Endothelial cell of umbilical vein (primary cell): Measurements from ENCODE around the gene OR5B21. TPM values are rescaled to one million over a fixed set of nuclear protein-coding genes. Genes with fewer than 3 reads are reported as not detected.

Source experiments
- BruUV-seq: library from RNA; stranded (reverse); fragments of 400-500 nt; replicated peaks from 2 replicates; lab custom pipeline; 2021; lab: Mats Ljungman, UMichigan
- CTCF ChIA-PET: fragments of 300-600, 350-600 bp; sonication (Branson Sonifier 250); formaldehyde crosslinking; loops from one replicate; lab custom pipeline; 2021; ENCODE audit warnings: antibody characterized with exemption, inconsistent platforms; lab: Charles Lee
- POLR2A ChIA-PET: fragments of 300-600, 350-600 bp; sonication (Branson Sonifier 250); formaldehyde crosslinking; loops from one replicate; lab custom pipeline; 2021; ENCODE audit warnings: antibody characterized with exemption, inconsistent platforms; lab: Charles Lee
- DNase-seq: peaks from one replicate; pipeline ENCODE4 v3.0.0-alpha.2; 2011; ENCODE audit warnings: low read depth, low spot score
- FAIRE-seq: peaks from 2 replicates; lab custom pipeline; 2011; peaks lifted over from hg19 to GRCh38; lab: Jason Lieb, UNC
- H2AFZ ChIP-seq: 2 replicates; pipeline ENCODE4 v1.6.0; 2012; ENCODE audit warnings: low read depth, low read length, control low read depth, inconsistent platforms
- H3K27ac ChIP-seq: 2 replicates; pipeline ENCODE4 v1.5.1; 2011; ENCODE audit warnings: low read depth, mild to moderate bottlenecking, control low read depth, low read length, moderate library complexity; ENCODE audit not compliant: insufficient read depth
- H3K27me3 ChIP-seq, 2 experiments: 2 replicates each; pipeline versions ENCODE4 v1.6.0 to v1.6.1; 2011; ENCODE audit warnings: low read length in 2 of 2, mixed read lengths in 1 of 2; ENCODE audit not compliant: control insufficient read depth in 2 of 2, insufficient read depth in 2 of 2
- H3K36me3 ChIP-seq, 2 experiments: 2 replicates in 1 of 2; 3 replicates in 1 of 2; pipeline ENCODE4 v1.5.1; 2011; ENCODE audit warnings: low read length in 2 of 2, mild to moderate bottlenecking in 1 of 2, moderate library complexity in 1 of 2; ENCODE audit not compliant: control insufficient read depth in 2 of 2, insufficient read depth in 2 of 2; ENCODE audit errors: extremely low read depth in 1 of 2
- H3K4me1 ChIP-seq: 3 replicates; pipeline ENCODE4 v1.5.1; 2011; ENCODE audit warnings: mild to moderate bottlenecking, low read length; ENCODE audit not compliant: control insufficient read depth, insufficient read depth; ENCODE audit errors: extremely low read depth
- H3K4me2 ChIP-seq: 2 replicates; pipeline ENCODE4 v1.6.1; 2011; ENCODE audit warnings: low read length, control low read depth, mixed read lengths; ENCODE audit not compliant: insufficient read depth
- H3K4me3 ChIP-seq, 3 experiments: fragments of 200-600 bp in 1 of 3; sonication (generic), shearing (Covaris generic) in 1 of 3; replicated peaks in 1 of 3; 2 replicates each; pipeline ENCODE4 v1.5.1; 2011 to 2016; ENCODE audit warnings: control low read depth in 3 of 3, low read length in 3 of 3, mild to moderate bottlenecking in 2 of 3, inconsistent platforms in 1 of 3, low read depth in 1 of 3, moderate library complexity in 1 of 3; ENCODE audit not compliant: insufficient read depth in 1 of 3
- H3K79me2 ChIP-seq: 2 replicates; pipeline ENCODE4 v1.6.0; 2012; ENCODE audit warnings: low read length, inconsistent platforms; ENCODE audit not compliant: control insufficient read depth, insufficient read depth
- H3K9ac ChIP-seq: replicated peaks from 2 replicates; pipeline ENCODE3; 2011; ENCODE audit warnings: low read length, control low read depth; ENCODE audit not compliant: insufficient read depth; ENCODE audit errors: extremely low read depth
- H3K9me1 ChIP-seq: replicated peaks from 3 replicates; pipeline ENCODE4 v1.6.0; 2011; ENCODE audit warnings: mild to moderate bottlenecking, low read length; ENCODE audit not compliant: control insufficient read depth, insufficient read depth; ENCODE audit errors: extremely low read depth
- H3K9me3 ChIP-seq: replicated peaks from 2 replicates; pipeline ENCODE4 v1.5.1; 2012; ENCODE audit warnings: low read length, inconsistent platforms; ENCODE audit not compliant: control insufficient read depth, insufficient read depth
- H4K20me1 ChIP-seq: replicated peaks from 2 replicates; pipeline ENCODE3; 2011; ENCODE audit warnings: mild to moderate bottlenecking, low read length; ENCODE audit not compliant: control insufficient read depth, insufficient read depth; ENCODE audit errors: extremely low read depth
- EZH2 ChIP-seq: IDR thresholded peaks from 2 replicates; pipeline ENCODE4 v1.6.1; 2012; ENCODE audit warnings: borderline replicate concordance, low read depth, mild to moderate bottlenecking, moderate library complexity, low read length, inconsistent platforms; ENCODE audit not compliant: severe bottlenecking
- FOS ChIP-seq: IDR thresholded peaks from 2 replicates; pipeline ENCODE4 v1.6.1; 2011; ENCODE audit warnings: mild to moderate bottlenecking, low read length, moderate library complexity, borderline replicate concordance; ENCODE audit not compliant: insufficient read depth
- GATA2 ChIP-seq: IDR thresholded peaks from 2 replicates; pipeline ENCODE4 v1.7.0; 2011; ENCODE audit warnings: low read depth, mild to moderate bottlenecking, moderate library complexity, mixed read lengths, low read length; ENCODE audit not compliant: insufficient read length, insufficient read depth
- JUN ChIP-seq: IDR thresholded peaks from 2 replicates; pipeline ENCODE4 v1.6.1; 2011; ENCODE audit warnings: borderline replicate concordance, low read depth; ENCODE audit not compliant: insufficient read length, insufficient read depth
- MYC ChIP-seq: IDR thresholded peaks from one replicate; pipeline ENCODE4 v1.6.1; 2011; ENCODE audit warnings: mild to moderate bottlenecking, low read depth, low read length
- POLR2A ChIP-seq: IDR thresholded peaks from 2 replicates; pipeline ENCODE4 v1.6.1; 2012; ENCODE audit warnings: low read depth, mild to moderate bottlenecking, control low read depth, low read length
- POLR2AphosphoS5 ChIP-seq: IDR thresholded peaks from 2 replicates; pipeline ENCODE4 v1.6.1; 2012; ENCODE audit warnings: low read depth, mild to moderate bottlenecking, control low read depth, low read length, moderate library complexity; ENCODE audit not compliant: insufficient read depth
- dilution Hi-C: fragments of 300-500 bp; cut with MboI; formaldehyde crosslinking; loops from one replicate; pipeline ENCODE4 v1.15.0; 2019; ENCODE audit warnings: low sequenced_read_pairs; ENCODE audit not compliant: extremely low pct_ligation_motif_present
- intact Hi-C: fragments of 100-400 bp; cut with micrococcal nuclease; formaldehyde crosslinking; loops from one replicate; pipeline ENCODE4 v1.10.0; 2022
- polyA plus RNA-seq, 4 experiments: library from polyadenylated mRNA; depleted of rRNA in 3 of 4; stranded (reverse) in 3 of 4; unstranded in 1 of 4; fragments of >200 nt; gene quantifications; 2 replicates each; pipeline versions ENCODE4 v1.2.1 to v1.2.3, GENCODE V29; 2011 to 2012; ENCODE audit warnings: missing spikeins in 1 of 4
- total RNA-seq: library from RNA; stranded (reverse); gene quantifications from 2 replicates; pipeline ENCODE4 v1.2.3, GENCODE V29; 2021
- TF ChIP-seq, protein P1 (sequence below), 2 donors: IDR thresholded peaks; 1 replicate in 1 of 2; 2 replicates in 1 of 2; pipeline ENCODE4 v1.5.1; 2011; ENCODE audit warnings: low read length in 2 of 2, mild to moderate bottlenecking in 2 of 2, moderate library complexity in 2 of 2, control low read depth in 1 of 2, inconsistent platforms in 1 of 2, low read depth in 1 of 2; ENCODE audit not compliant: insufficient read depth in 1 of 2; ENCODE audit errors: extremely low read depth in 1 of 2

The OR5B21 gene
- total and polyA plus RNA-seq, 2 donors (not counting 3 experiments of a cell fraction or from before 2014, with no cell fraction given), result not detected

DNA sequence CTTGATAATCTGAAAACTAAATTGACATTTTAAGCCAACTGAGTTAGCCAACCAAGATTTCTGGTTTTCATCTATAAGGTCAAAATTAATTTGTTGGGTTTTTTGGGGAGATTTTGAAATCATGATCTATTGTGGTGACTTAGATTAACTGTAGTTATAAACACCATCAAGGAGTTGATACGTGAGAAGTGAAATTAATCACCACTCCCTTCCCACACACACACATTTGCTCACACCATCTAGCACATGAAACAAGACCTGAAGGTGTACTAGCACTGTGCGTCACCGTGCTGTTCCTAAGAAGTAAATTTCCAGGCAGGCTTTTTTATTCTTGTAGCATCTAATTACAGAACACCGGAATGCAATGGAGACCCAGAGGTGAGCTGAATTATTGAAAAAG lies 2.1 kb downstream of the OR5B21 start:
- POLR2A ChIA-PET, result no interaction called here
- Histone ChIP-seq H3K4me2 (no peak overlapping the region), H3K4me1 (no peaks in the 10 kb centered on the region), H3K9ac (no peak overlapping the region), H4K20me1 (no peaks in the 10 kb centered on the region), H3K27ac (no peak overlapping the region), H3K27me3 (peaks cover 4 to 8% of the 10 kb centered on the region in 2 experiments), H3K9me3 (no peaks in the 10 kb centered on the region), H3K4me3 (no peak overlapping the region), H2AFZ (no peak overlapping the region), H3K79me2 (no peaks in the 10 kb centered on the region), H3K36me3 (no peaks in the 10 kb centered on the region), H3K9me1 (no peaks in the 10 kb centered on the region)
- no TSS peak for BruUV-seq
- dilution Hi-C loops (no loop called here), intact Hi-C loops (no loop called here)
- DNase-seq, result no peak
- CTCF ChIA-PET, result interaction anchor here (1.2 to 3.2 kb wide), 3 partner anchors 11 to 220 kb away, joined by 3 to 10 read pairs (median 3); no protein-coding TSS in a partner anchor
- no peak for FAIRE-seq
- TF ChIP-seq GATA2, result no peak
- no peak for TF ChIP-seq MYC
- TF ChIP-seq, protein P1, sequence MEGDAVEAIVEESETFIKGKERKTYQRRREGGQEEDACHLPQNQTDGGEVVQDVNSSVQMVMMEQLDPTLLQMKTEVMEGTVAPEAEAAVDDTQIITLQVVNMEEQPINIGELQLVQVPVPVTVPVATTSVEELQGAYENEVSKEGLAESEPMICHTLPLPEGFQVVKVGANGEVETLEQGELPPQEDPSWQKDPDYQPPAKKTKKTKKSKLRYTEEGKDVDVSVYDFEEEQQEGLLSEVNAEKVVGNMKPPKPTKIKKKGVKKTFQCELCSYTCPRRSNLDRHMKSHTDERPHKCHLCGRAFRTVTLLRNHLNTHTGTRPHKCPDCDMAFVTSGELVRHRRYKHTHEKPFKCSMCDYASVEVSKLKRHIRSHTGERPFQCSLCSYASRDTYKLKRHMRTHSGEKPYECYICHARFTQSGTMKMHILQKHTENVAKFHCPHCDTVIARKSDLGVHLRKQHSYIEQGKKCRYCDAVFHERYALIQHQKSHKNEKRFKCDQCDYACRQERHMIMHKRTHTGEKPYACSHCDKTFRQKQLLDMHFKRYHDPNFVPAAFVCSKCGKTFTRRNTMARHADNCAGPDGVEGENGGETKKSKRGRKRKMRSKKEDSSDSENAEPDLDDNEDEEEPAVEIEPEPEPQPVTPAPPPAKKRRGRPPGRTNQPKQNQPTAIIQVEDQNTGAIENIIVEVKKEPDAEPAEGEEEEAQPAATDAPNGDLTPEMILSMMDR (IDR thresholded peaks at IDR 0.05; ENCODE audit: extremely low read depth in 1 of 2, insufficient read depth in 1 of 2, low read depth in 1 of 2, low read length in 2 of 2), result no peak
- no peak for TF ChIP-seq POLR2A
- no peak for TF ChIP-seq EZH2
- no peak for TF ChIP-seq POLR2AphosphoS5
- no peak for TF ChIP-seq JUN
- no peak for TF ChIP-seq FOS
